HG03060 (cell line): ENCODE measurements around the gene GLYATL3.

ENCODE experiments used
- ATAC-seq: cut with Tn5 transposase; IDR thresholded peaks from one replicate; pipeline ENCODE4 v1.9.1; 2021; ENCODE audit warnings: low read depth, moderate number of reproducible peaks; ENCODE audit not compliant: unreplicated experiment

GLYATL3 gene

DNA sequence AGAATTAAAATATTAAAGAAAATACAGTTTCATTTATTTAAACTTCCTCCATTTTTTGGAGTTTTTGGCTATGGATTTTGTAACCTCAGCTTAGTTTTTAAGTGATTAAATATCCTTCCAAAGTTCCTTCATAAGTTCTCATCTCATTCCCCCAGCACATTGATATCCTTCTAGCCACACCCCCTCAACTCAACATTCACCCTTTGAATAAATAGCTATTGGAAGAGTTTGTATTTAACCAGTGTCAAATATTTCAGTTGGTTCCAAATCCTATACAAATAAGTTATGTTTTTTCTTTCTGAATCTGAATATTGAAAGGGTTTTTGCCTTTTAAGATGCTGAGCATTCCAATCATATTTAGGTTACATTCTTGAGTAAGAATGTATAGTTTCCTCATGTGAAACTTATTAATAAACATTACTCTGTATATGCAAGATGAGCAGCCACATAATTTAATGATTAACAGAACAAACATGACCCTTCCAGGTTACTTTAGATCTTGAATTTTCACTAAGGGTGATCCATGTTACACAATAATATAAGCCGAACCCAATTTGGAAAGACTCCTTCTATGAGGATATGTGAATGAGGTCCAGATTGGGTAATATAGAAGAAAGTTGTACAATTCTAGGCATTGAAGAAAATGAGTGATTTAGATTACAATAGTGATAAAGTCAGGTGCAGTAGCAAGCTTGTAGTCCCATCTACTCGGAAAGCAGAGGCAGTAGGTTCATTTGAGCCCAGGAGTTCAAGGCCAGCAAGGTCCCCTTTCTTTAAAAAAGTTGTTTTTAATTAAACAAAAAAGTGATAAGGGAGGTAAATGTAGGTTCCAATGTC lies 13.6 kb downstream of the GLYATL3 start:
- ATAC-seq, result no peak

DNA sequence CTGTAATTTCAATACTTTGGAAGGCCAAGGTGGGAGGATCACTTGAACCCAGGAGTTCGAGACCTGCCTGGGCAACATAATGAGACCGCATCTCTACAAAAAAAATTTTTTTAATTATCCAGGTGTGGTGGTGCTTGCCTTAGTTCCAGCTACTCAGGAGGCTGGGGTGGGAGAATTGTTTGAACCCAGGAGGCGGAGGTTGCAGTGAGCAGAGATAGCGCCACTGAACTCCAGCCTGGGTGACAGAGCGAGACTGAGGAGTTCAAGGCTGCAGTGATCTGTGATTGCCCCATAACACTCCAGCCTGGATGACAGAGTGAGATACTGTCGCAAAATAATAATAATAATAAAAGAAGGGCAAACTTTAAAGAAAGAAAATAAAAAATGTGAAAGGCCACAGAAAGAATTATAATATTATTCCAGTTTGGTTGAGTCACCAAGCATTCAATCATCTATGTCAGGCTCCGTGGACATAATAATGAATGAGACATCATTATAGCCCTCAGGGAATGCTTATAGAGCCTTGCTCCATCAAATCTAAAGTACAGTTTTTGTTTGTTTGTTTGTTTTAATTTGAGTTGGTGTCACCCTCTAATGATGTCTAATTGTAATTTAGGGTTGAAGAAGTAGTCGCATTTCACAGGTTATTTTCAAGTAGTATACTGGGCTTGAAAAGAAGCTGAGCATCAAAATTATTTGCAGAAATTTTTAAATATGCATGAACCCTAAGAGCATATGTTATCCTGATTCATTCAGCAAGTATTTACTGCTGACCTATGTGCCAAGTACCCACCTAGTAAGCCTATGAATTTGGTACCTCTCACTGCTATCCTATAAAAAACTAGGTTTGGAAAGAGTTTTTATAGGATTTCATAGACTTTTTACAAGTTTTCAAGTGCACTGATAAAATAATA lies 15.1 kb downstream of the GLYATL3 start:
- no peak for ATAC-seq

DNA sequence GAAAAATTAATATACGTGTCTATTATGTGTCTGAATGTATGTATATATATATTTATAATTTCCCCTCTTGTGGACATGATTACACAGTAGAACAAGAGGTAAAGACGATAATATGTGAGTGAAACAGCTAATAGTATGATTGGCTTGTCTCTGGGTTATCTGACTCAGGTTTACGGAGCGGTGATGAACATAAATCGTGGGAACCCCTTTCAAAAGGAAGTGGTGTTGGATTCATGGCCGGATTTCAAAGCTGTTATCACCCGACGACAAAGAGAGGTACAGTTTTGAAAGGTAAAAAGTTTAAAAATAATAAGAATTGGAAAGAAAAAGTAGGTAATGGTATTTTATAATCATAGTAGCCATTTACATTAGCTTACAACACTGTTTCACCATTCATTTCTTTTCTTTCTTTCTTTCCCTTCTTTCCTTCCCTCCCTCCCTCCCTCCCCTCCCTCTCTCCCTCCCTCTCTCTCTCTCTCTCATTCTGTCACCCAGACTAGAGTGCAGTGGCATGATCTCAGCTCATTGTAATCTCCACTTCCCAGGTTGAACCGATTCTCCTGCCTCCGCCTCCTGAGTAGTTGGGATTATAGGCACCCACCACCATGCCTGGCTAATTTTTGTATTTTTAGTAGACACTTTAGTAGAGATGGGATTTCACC lies 15.9 kb downstream of the GLYATL3 start:
- no peak for ATAC-seq

DNA sequence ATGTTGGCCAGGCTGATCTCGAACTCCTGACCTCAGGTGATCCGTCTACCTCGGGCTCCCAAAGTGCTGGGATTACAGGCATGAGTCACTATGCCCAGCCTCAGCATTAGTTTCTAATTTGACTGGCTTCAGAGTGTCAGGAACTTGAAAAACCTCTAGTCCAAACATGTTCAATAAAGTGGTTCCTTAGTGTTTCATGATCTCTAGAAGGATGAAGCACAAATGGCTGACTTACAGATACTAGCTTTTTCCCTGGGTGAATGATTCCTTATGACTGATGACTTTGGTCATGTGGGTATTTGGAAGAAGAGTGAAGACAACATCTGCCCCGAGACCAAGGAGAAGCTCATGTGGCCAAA lies 16.4 kb downstream of the GLYATL3 start:
- no peak for ATAC-seq

DNA sequence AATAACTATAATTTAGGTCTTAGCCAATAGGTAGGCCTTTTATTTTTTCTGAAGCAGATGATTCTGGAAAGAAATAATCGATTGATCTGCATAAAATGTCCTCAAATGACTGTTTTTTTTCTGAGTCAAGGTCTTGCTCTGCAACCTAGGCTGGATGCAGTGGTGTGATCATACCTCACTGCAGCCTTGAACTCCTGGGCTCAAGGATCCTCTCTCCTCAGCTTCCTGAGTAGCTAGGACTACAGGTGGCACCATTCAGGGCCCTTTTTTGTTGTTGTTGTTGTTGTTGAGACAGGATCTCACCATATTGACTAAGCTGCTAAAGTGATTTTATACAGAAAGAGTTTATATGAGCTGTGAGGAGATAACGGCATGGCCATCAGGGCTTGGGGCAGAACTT lies 18.2 kb downstream of the GLYATL3 start:
- no peak for ATAC-seq

DNA sequence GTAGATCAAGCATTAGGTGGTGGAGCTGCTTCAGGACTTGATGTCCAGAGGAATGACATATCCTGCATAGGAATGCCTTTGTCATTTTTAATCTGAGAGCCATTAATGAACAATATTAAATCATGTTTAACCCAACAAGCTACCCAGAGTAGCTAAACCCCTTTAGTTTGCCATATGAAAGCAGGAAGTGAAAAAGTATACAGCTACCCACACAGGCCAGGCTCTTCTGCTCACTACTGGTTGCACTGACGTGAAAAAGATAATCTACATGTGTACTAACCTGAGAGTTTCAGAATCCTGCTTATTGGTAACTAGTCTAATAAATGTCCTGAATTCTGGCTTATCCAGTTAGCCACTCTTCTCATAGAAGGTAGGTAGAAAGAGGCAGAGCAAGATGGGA lies 19.9 kb downstream of the GLYATL3 start:
- ATAC-seq, result peak; percentile 78

DNA sequence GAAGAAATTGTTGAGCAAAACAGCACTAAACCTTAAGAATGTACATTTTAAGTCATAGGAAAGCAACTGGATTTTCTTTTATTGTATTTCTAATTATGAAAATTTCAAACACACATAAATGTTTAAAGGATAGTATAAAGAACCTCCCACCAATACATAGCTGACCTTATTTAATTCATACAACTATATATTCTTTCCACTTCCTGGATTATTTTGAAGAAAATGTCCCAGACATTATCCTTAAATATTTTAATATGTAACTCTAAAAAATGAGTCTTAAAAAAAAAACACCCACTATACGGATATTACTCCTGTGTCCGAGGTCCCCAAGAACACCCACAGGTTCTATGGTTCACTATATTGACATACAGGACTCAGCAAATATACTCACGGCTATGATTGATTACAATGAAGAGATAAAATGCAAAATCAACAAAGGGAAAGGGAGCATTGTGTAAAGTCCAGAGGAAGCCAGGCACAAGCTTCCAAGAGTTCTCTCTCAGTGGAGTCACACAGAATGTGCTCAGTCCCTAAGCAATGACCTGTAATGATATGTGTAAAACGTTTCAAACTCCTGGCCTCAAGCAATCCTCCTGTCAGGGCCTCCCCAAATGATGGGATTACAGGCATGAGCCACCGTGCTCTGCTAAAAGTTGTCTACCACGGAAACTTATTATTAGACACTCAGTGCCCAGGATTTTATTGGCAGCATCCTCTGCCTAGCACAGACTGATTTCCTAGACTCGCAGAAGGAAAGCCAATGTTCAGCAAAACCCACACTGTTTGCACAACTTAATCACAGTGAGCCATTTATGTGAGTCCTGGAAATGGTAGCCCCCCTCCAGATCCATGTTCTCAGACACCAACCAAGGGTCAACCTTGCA lies 23.2 kb downstream of the GLYATL3 start:
- ATAC-seq, result no peak

DNA sequence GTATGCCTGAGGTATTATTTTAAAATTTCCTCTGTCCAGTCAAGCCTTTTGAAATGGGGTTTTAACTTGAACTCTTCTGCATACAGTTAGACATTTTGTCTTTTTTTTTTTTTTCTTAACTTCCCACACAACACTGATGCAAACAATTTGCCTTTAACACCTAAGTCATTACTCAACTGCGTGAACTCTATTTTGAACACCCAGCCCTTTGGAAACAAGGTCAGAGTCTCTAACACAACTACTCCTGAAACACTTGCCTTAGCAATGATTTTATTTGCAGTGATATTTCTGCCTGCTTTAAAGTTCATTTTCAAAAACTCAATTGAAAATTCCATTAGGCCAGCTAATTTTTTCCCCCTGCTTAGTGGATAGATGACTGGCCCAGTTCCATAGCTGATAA lies 24.2 kb downstream of the GLYATL3 start:
- no peak for ATAC-seq

DNA sequence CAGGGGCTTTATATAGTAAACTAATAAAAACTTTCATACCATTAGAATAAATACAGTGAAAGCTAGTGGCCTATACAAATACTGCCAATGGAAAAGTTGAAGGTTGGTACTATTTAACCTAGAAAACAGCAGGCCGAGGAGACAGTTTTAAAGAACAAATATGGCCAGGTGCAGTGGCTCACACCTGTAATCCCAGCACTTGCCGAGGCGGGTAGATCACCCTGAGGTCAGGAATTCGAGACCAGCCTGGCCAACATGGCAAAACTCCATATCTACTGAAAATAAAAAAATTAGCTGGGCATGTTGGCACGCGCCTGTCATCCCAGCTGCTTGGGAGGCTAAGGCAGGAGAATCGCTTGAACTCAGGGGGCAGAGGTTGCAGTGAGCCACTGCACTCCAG lies 24.8 kb downstream of the GLYATL3 start:
- ATAC-seq, result no peak

DNA sequence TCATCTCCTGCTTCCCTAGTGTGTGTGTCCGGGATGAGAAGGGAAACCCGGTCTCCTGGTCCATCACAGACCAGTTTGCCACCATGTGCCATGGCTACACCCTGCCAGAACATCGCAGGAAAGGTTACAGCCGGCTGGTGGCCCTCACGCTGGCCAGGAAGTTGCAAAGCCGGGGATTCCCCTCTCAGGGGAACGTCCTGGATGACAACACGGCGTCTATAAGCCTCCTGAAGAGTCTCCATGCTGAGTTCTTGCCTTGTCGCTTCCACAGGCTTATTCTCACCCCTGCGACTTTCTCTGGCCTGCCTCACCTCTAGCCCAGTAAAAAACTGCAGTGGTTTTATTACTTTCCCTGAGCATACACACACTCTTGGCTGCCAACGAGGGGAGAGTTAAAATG lies 26.9 kb downstream of the GLYATL3 start:
- ATAC-seq, result no peak

DNA sequence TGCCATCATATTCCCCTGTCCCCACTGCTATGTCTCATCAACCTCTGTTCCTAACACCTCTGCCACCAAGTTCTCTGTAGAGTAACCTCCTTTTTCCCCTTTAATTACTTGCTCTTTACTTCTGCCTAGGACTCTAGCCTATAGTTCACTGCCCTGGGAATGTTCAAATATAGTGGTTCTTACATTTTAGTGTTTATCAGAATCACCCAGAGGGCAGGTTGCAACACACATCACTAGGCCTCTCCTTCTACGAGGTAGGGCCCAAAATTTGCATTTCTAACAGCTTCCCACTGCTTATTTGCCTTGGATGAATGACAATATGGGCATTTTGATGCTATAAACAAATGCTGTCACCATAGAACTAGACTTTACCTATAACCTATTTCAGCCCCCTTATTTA lies 27.6 kb downstream of the GLYATL3 start:
- ATAC-seq, result no peak

DNA sequence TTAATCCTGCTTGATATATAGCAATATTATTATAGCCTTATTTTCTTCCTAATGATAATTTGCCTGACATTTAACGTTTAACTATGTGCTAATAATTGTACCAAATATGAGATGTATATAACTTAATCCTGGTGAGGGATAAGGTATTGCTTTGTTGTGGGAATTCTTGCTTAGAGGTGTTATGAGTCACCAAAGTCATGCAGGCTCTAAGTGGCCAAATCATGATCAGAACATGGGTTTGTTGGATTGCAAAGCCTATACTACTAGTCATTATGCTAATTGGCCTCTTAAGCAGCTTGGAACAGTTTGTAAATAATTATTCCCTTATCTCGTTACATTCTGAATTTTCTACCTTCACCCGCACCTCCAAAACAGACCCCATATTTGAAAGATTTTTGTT lies 28.8 kb downstream of the GLYATL3 start:
- ATAC-seq, result no peak

DNA sequence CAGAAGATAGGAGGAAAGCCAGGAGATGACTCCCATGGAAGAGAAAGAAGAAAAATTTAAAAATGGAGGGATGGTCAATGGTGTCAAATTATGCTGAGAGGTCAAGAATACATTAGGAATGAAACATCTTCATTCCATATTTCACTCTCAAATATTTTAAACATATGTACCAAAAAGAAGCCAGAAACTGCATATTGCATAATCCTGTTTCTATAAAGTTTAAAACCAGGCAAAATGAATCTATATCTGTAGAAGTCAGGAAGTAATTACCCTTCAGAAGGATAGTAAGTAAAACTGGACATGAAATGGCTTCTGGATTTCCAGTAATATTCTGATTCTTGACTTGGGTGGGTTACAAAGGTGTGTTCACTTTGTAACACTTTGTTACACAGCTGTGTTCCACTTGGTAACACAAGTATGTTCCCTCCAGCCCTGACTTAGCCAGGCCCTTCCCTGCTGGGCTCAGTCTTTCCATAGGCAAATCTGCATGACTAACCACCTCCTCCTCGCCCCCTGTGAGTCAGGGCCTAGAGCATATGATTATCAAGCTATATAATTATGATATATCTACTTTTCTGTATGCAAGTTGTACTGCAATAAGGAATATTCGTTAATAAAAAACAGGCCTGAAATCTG lies 30.5 kb downstream of the GLYATL3 start:
- no peak for ATAC-seq

DNA sequence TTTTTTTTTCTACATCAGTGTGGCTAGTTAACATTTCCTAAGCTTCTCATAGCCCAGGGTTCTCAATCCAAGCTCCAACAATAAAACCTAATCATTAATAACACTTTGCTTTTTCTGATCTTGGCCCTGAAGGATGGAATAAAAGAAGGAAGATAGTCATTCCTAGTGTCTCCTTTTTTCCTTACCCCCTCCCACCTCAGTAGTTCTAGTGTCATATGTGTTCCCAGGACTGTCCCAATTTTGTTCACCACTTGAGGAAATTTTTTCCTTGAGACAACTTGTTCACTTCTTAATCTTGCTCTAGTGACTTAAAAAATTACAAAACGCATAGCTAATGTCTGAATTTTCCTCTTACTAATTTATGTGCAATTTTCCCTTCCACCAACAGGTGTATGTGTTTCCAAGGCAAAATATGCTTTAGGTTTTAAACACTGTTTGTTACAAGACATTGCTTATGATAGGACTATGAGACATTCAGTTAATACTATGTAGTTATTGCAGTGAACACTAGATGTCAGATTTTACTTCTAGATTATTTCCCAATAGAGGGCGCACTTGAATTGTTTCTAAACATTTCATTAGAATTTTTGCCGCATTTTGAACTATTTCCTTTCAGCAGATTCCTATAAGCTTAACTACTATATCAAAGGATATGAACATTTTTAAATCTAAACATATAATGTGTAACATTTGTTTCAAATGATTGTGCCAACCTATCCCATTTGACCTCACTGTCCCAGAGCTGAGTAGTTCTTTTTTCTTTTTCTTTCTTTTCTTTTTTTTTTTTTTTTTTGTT lies 32.2 kb downstream of the GLYATL3 start:
- ATAC-seq, result peak; percentile 97

DNA sequence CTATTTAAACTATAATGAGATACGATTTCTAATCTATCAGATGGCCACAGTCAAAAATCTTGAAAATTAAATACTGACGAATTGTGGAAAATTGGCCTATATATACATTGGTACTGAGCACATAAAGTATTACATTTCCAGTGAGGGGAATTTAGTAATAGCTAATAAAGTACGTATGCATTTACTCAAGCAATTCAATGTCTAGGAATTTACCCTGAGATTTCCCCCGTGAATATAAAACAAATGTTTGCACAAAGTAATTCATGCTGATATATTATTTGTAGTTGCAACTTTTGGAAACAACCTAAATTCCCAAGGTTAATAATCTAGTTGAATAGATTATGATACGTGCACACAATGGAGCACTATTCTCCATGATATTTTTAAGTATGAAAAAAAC lies 36.1 kb downstream of the GLYATL3 start:
- ATAC-seq, result no peak

DNA sequence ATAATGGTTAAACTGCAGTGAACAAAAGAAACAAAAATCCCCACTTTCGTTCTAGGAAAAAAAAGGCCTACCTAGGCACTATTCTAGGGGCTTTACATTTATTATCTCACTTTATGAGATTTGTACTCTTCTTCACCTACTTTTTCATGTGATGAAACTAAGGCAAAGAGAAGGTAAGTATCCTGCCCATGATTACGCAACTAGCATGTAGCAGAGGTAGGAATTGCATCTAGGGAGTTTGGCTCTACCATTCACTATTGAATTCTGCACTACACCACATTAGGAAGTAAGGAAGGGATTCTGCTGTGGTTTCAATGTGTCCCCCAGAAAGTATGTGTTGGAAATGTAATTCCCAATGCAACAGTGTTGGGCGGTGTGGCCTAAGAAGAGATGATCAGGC lies 39.4 kb downstream of the GLYATL3 start:
- no peak for ATAC-seq

DNA sequence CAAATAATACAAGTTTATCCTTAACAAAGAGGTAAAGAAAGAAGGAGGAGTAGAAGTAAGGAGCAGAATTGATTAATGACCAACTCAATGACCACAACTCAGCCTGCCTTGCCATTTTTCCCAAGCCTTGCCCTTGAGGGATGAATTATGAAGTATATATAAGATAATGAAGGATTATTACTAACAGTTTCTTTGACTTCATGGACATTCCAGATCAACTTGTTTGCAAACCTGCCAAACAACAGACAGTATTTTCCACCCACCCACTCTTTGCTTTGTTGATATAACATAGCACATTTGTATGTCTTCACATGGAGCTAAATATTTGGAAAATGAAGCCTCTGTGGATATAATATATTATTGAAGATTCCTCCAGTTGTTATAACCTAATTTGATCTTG lies 40.9 kb downstream of the GLYATL3 start:
- no peak for ATAC-seq

DNA sequence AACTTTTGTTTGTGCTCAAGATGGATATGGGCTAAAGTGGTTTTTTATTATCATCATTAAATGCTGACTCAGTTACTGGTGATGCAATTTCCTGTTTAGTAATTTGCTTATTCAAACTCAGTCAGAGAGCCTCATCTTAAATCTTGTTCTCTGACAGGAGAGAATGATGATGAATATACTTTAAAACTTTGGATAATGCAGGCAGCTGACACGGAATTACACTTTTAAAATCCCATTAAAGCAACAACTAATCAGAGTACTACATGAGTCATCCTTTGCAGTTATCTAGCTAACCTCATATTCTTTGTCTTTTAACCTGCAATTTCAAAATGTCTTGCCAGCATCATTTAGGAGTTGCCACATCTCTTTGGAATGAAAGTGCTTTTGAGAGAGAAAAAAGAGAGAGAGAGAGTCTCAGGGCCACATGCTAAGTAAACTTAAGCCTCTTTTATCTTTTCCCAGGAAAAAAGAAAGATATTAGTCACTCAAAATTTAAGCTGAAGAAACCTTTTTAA lies 41.5 kb downstream of the GLYATL3 start:
- ATAC-seq, result no peak

DNA sequence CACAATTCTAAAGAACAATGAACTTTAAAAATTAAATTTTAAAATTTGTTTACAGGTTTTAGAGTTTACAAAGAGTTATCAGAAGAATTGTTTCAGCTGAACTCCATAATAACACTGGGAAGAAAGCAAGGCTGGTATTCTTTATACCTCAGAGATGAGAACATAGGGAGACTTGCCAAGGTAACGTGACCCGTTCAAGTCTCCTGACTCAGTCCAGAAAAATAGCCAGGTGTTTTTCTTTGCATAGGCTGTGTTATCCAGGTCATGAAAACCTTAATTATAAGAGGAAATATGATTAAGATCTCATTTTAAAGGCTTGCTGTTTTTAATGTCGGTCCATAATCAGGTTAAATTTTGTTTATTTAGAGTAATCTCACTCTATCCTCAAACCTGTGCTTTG lies 42.2 kb downstream of the GLYATL3 start:
- ATAC-seq, result no peak
